Measurements from ENCODE around the gene CD2AP. TPM values are rescaled to one million over a fixed set of nuclear protein-coding genes. Genes with fewer than 3 reads are reported as not detected.

CD2AP gene
- total and polyA plus RNA-seq, 2 of the 8 experiments (the other 6 are each of a cell fraction or from before 2014, with no cell fraction given), result 8.6 to 75.6 TPM

DNA sequence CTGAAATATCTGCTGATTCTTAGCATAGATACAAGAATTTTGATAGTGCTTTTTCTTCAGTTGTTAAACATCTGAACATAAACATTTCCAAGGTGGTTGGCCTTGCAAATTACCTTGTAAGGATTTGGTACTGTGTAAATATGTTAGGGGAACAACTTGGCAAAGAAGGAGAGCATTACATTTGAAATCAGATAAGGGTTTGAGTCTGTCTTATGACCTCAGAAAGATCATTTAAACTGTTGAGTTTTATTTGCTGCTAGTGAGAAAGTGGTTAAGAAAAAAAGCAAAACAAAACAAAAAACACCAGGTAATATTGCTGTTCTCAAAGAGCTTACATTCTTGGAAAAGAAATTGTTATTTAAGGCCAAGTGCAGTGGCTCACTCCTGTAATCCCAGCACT is 56.5 kb downstream of the CD2AP start (continued):
- no peak for TF ChIP-seq KDM4A (IDR thresholded peaks at IDR 0.05; ENCODE audit: low read depth, low read length, severe bottlenecking)
